Inflammatory macrophage treated with lipopolysaccharide for 4 hours (primary cell): Measurements from ENCODE around the gene OR13F1.
"Not testable (repeated sequence)": the region's sequence is repeated elsewhere in the genome, so short reads cannot be mapped to it uniquely, and the experiment has no call there.

Experiments
- DNase-seq: peaks from one replicate; pipeline ENCODE4 v3.0.0-alpha.2; 2020

OR13F1 gene

GRCh38 chr9:104503963-104504362 lies at the start of gene OR13F1:
OR13F1 (plus strand) TSS chr9:104504263; CDS start chr9:104504263, 0 bp downstream.
- no peak for DNase-seq

DNA sequence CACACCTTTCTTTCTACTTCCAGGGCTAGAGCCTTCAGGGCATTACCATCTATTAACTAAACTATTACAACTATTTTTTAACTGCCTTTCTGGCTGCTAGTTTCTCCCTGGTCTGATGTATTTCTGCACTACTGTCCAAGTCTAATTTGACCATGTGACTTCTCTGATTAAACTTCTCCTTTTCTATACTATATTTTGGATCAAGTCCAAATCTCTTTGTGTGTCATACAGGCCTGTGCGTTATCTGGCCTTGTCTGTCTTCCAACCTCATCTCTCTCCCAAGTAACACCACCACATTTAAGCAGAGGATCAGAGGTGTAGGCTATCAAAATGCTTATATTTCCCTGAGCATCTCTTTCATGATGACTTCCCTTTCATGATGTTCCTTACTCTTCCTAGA lies 47.2 kb upstream of the OR13F1 start:
- no peak for DNase-seq

GRCh38 chr9:104463864-104464263 lies 40.2 kb upstream of the OR13F1 start:
- no peak for DNase-seq

DNA sequence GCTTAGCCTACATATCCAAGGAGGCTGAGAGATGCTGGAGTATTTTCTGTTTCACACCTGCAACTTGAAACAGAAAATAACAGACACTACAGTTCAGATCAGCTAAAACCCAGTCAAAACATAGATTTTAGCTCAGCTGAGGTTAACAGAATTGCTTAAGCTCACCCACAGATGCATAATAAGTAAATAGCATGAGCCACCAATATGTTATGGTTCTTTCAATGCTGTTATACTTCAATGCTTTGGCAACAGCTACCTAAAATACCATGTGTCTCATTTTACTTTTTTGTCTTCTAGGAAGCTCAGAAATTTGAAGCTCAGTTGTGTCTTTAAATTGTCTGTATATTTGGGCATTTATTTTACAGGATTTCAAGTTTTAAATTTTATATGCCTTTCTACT lies 35.8 kb upstream of the OR13F1 start:
- DNase-seq = no peak

GRCh38 chr9:104482921-104483570 lies 21.0 kb upstream of the OR13F1 start:
- DNase-seq = no peak

DNA sequence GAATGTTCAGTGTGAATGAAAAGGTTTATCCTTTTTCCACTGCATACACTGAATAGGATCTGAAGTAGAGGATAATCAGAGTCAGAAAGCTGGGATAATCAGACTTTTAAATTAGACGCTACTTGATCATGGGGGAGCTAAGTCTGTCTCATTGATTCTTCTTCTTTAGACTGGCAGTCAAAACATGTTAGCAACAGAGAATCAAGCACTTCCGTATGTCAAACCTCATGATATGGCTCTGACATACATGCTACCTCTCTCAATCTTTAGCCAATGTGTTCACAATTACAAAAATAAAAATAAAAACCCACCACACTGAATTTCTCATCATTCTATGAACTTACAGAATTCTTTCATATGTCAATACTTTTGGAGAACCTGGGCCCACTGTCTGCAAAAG lies 19.0 kb upstream of the OR13F1 start:
- DNase-seq = no peak

- no peak for DNase-seq
Measured at GRCh38 chr9:104494808-104495207, 9.3 kb upstream of the OR13F1 start.

DNA sequence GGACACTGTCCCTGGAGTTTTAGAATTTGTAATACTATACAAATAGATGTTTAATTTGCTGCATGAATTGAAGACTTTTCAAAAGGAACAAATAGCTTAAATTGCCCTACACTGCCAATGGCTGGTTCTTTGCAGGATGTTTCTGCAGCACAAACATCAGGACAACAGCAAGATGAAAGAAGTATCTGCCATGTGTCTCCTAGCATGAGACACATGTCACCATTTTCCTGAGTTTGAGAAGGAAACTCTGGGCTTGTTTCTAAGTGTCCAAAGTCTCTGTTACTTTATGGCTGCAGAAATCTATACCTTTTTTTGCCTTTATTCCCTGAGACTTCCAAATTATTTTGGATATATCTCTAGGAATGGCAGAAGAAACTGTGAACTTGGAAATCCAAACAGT lies 623 bp upstream of the OR13F1 start:
- DNase-seq = no peak

DNA sequence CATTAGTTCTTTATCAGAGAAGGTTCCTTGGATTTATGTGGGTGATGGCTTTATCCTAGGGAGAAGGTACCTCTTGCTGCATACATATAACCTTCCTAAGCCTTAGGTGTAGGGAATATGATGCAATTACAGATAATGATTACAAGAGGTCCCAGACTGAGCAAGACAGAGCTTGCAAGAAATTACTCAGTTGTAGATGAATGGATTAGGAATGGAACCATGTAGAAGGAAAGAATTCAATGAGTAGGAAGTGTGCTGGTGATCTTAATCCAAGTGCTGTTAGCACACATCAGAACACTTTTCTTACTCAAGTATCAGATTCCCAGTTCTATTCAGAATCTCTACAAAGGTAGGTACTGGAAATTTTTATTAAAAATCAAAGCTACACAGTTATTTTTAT lies 2.5 kb downstream of the OR13F1 start:
- DNase-seq = no peak

DNA sequence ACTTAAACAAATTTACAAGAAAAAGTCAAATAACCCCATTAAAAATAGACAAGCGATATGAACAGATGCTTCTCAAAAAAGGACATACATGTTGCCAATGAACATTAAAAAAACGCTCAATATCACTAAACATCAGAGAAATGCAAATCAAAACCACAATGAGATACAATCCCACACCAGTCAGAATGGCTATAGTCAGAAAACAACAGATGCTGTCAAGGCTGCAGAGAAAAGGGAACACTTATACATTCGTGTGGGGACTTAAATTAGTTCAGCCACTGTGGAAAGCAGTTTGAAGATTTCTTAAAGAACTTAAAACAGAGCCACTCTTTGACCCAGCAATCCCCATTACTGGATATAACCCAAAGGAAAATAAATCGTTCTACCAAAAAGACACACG lies 10.8 kb downstream of the OR13F1 start:
- DNase-seq = no peak

- not testable (repeated sequence) for DNase-seq
Measured at GRCh38 chr9:104520241-104520640, 16.2 kb downstream of the OR13F1 start.

GRCh38 chr9:104527109-104527508 lies 23.0 kb downstream of the OR13F1 start, which contains the start of gene OR13C4:
OR13C4 (minus strand) TSS chr9:104527209; CDS start chr9:104527209, 0 bp downstream.
- DNase-seq = no peak

DNA sequence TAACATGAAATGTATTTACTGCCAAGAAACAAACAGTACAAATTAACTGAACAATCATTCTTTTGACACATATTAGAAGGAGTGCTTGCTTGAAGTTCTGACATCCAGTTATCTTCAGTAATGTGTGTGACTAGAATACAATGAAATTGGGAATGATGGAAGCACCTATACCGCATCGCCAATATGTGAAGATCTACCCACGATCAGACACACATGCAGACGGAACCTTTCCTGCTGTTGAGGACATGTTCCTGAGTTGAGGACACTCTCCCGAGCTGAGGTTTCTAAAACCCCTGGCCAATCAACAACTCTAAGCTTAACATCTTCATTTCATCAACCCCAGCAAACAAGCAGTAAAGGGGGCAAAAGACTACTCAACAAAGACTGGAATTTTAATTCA lies 32.7 kb downstream of the OR13F1 start, which contains the start of gene OR13C3:
Gene OR13C3, minus strand, starts transcription at position 101 of the 400 bp plus-strand sequence. CDS start 133 bp downstream, outside the sequence.
- no peak for DNase-seq

DNA sequence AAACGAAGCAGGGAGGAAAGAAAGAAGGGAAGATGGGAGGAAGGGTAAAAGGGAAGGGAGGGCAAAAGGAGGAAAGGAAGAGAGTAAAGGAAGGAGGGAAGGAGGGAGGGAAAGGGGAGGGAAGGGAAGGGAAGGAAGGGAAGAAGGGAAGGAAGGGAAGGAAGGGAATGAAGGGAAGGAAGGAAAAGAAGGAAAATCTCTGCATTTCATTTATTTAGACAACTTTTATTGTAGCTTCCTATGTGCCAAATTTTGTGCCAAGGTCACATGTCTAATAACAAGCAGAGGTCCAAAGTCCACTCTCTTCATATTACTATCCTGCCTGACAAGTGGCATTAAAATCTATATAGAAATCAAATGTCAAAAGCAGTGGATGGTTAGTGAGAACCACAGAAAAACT lies 35.2 kb downstream of the OR13F1 start:
- no peak for DNase-seq

DNA sequence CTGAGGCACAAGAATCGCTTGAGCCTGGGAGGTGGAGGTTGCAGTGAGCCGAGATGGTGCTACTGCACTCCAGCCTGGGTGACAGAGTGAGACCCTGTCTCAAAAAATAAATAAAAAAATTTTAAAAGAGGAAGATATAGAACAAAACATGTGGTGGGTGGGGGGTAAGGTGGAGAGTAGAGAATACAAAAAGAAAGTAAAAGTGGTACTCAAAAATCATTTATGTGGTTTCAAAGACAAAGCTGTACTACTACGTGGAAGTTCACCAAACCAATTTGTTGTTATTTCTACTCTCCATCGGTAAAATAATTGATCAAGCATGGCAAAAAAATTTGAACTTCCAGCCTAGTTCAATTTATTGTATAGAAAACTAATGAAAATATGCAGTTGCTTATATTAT lies 40.6 kb downstream of the OR13F1 start:
- no peak for DNase-seq

- DNase-seq = no peak
Measured at GRCh38 chr9:104553261-104553660, 49.2 kb downstream of the OR13F1 start.
